HUES48 (cell line): Measurements from ENCODE around the gene CYP4F22.
"Not testable (repeated sequence)": the region's sequence is repeated elsewhere in the genome, so short reads cannot be mapped to it uniquely, and the experiment has no call there.

Experiments
- H3K27ac ChIP-seq: one replicate; pipeline ENCODE4 v1.7.0; 2013; ENCODE audit warnings: low read depth, low read length, inconsistent platforms
- H3K27me3 ChIP-seq: 2 replicates; pipeline ENCODE4 v1.6.1; 2013; ENCODE audit warnings: mild to moderate bottlenecking, low read length; ENCODE audit not compliant: control insufficient read depth, insufficient read depth
- H3K36me3 ChIP-seq: 2 replicates; pipeline ENCODE4 v1.6.1; 2013; ENCODE audit warnings: low read length; ENCODE audit not compliant: control insufficient read depth, insufficient read depth
- H3K4me1 ChIP-seq: 2 replicates; pipeline ENCODE4 v1.6.1; 2013; ENCODE audit warnings: mild to moderate bottlenecking, low read length; ENCODE audit not compliant: control insufficient read depth, insufficient read depth
- H3K4me3 ChIP-seq: 2 replicates; pipeline ENCODE4 v1.5.1; 2013; ENCODE audit warnings: mild to moderate bottlenecking, low read depth, low read length
- H3K9ac ChIP-seq: 2 replicates; pipeline ENCODE4 v1.6.1; 2013; ENCODE audit warnings: mild to moderate bottlenecking, low read depth, low read length, moderate library complexity
- H3K9me3 ChIP-seq: 2 replicates; pipeline ENCODE4 v1.6.1; 2013; ENCODE audit warnings: low read length; ENCODE audit not compliant: control insufficient read depth, insufficient read depth

The CYP4F22 gene

GRCh38 chr19:15583346-15583745 lies 75.0 kb downstream of the CYP4F22 start:
- Histone ChIP-seq H3K9me3 (peaks cover 64% of the 10 kb centered on the region), H3K27ac (no peak overlapping the region), H3K27me3 (no peaks in the 10 kb centered on the region), H3K4me1 (no peaks in the 10 kb centered on the region), H3K4me3 (no peak overlapping the region), H3K9ac (no peak overlapping the region), H3K36me3 (no peaks in the 10 kb centered on the region)

- H3K4me1 ChIP-seq: no peaks in the 10 kb centered on the region
- no peaks in the 10 kb centered on the region for H3K36me3 ChIP-seq
- no peak overlapping the region for H3K27ac ChIP-seq
- H3K9ac ChIP-seq: no peak overlapping the region
- no peak overlapping the region for H3K4me3 ChIP-seq
- no peaks in the 10 kb centered on the region for H3K27me3 ChIP-seq
- peaks cover 67% of the 10 kb centered on the region for H3K9me3 ChIP-seq
Measured at GRCh38 chr19:15584095-15584494, 75.8 kb downstream of the CYP4F22 start.

GRCh38 chr19:15584541-15585115 lies 76.3 kb downstream of the CYP4F22 start:
- Histone ChIP-seq H3K27ac (no peak overlapping the region), H3K27me3 (no peaks in the 10 kb centered on the region), H3K4me1 (no peaks in the 10 kb centered on the region), H3K4me3 (no peak overlapping the region), H3K9me3 (peaks cover 72% of the 10 kb centered on the region), H3K36me3 (no peaks in the 10 kb centered on the region), H3K9ac (no peak overlapping the region)

- H3K27me3 ChIP-seq: no peaks in the 10 kb centered on the region
- peaks cover 74% of the 10 kb centered on the region for H3K9me3 ChIP-seq
- H3K4me3 ChIP-seq: no peak overlapping the region
Measured at GRCh38 chr19:15587663-15588062, 79.3 kb downstream of the CYP4F22 start.

GRCh38 chr19:15588265-15588664 lies 79.9 kb downstream of the CYP4F22 start:
- Histone ChIP-seq H3K27me3 (no peaks in the 10 kb centered on the region), H3K36me3 (no peaks in the 10 kb centered on the region), H3K9me3 (peaks cover 71% of the 10 kb centered on the region), H3K4me1 (no peaks in the 10 kb centered on the region), H3K9ac (no peak overlapping the region), H3K27ac (no peak overlapping the region), H3K4me3 (no peak overlapping the region)

More at GRCh38 chr19:15587663-15588062, 79.3 kb downstream of the CYP4F22 start:
- Histone ChIP-seq H3K9ac (no peak overlapping the region), H3K4me1 (no peaks in the 10 kb centered on the region), H3K27ac (no peak overlapping the region), H3K36me3 (no peaks in the 10 kb centered on the region)

- no peak overlapping the region for H3K9ac ChIP-seq
- H3K4me1 ChIP-seq: no peaks in the 10 kb centered on the region
- H3K9me3 ChIP-seq: peaks cover 70% of the 10 kb centered on the region
- H3K27me3 ChIP-seq: no peaks in the 10 kb centered on the region
- H3K36me3 ChIP-seq: no peaks in the 10 kb centered on the region
- H3K27ac ChIP-seq: no peak overlapping the region
- no peak overlapping the region for H3K4me3 ChIP-seq
Measured at GRCh38 chr19:15589760-15590451, 81.6 kb downstream of the CYP4F22 start.

- no peak overlapping the region for H3K9ac ChIP-seq
- H3K27me3 ChIP-seq: no peaks in the 10 kb centered on the region
- no peaks in the 10 kb centered on the region for H3K4me1 ChIP-seq
- H3K9me3 ChIP-seq: peaks cover 64% of the 10 kb centered on the region
- H3K36me3 ChIP-seq: no peaks in the 10 kb centered on the region
- no peak overlapping the region for H3K4me3 ChIP-seq
- H3K27ac ChIP-seq: no peak overlapping the region
Measured at GRCh38 chr19:15591796-15592195, 83.5 kb downstream of the CYP4F22 start.

- not testable (repeated sequence) for H3K4me1 ChIP-seq, H3K27ac ChIP-seq, H3K27me3 ChIP-seq, H3K36me3 ChIP-seq, H3K9ac ChIP-seq, H3K4me3 ChIP-seq
- peaks cover 63% of the 10 kb centered on the region for H3K9me3 ChIP-seq
Measured at GRCh38 chr19:15592506-15592905, 84.2 kb downstream of the CYP4F22 start.

- H3K9me3 ChIP-seq: peaks cover 51% of the 10 kb centered on the region
- H3K4me3 ChIP-seq: not testable (repeated sequence)
Measured at GRCh38 chr19:15593766-15594165, 85.4 kb downstream of the CYP4F22 start.

GRCh38 chr19:15595069-15595468 lies 86.7 kb downstream of the CYP4F22 start:
- Histone ChIP-seq H3K4me1 (no peaks in the 10 kb centered on the region), H3K4me3 (no peak overlapping the region), H3K36me3 (no peaks in the 10 kb centered on the region), H3K9me3 (peaks cover 40% of the 10 kb centered on the region), H3K27ac (no peak overlapping the region), H3K9ac (no peak overlapping the region), H3K27me3 (no peaks in the 10 kb centered on the region)

More at GRCh38 chr19:15593766-15594165, 85.4 kb downstream of the CYP4F22 start:
- not testable (repeated sequence) for H3K27me3 ChIP-seq, H3K9ac ChIP-seq, H3K27ac ChIP-seq, H3K36me3 ChIP-seq, H3K4me1 ChIP-seq
